GM19240 (cell line): ENCODE measurements around the gene ZNF730.
"Not testable (repeated sequence)": the region's sequence is repeated elsewhere in the genome, so short reads cannot be mapped to it uniquely, and the experiment has no call there.

Source experiments
- DNase-seq: peaks from one replicate; pipeline ENCODE4 v3.0.0; 2011; ENCODE audit warnings: low spot score; ENCODE audit not compliant: insufficient read length

Gene ZNF730

DNA sequence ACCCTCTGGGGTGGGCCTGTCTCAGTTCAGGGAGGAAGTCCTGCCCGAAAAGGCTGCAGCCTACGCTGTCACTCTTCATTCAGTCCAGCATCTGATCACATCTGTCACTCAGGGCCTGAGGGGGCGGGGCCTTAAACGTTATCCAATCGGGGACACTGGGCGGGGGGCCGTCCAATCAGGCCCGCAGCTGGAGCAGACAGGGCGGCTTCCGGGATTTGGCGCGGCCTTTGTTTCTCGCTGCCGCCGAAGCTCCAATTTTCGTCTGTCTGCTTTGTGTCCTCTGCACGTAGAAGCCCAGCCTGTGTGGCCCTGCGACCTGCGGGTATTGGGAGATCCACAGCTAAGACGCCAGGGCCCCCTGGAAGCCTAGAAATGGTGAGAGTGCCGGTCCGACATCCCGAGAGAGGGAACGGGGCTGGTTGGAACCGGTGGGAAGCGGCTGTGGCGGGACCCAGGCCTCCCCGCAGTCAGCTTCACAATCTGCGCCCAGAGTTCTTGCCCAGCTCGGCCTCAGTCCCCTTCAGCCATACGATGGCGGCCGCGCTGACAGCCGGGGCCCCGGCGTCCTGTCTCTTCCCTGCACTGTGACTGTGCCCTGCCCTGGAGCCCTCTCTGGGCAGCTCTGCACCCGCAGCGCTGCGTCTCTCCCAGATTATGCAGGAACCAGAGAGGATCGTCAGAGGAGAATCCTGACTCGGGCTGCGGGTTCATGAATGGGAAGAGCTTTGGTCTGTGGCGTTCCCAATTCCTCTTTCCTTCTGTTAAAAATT is at the start of gene ZNF730:
ZNF730 (plus strand) TSS at position 224 of the 770 bp plus-strand sequence; CDS start at position 373, 149 bp downstream.
- peak; percentile 19 for DNase-seq

DNA sequence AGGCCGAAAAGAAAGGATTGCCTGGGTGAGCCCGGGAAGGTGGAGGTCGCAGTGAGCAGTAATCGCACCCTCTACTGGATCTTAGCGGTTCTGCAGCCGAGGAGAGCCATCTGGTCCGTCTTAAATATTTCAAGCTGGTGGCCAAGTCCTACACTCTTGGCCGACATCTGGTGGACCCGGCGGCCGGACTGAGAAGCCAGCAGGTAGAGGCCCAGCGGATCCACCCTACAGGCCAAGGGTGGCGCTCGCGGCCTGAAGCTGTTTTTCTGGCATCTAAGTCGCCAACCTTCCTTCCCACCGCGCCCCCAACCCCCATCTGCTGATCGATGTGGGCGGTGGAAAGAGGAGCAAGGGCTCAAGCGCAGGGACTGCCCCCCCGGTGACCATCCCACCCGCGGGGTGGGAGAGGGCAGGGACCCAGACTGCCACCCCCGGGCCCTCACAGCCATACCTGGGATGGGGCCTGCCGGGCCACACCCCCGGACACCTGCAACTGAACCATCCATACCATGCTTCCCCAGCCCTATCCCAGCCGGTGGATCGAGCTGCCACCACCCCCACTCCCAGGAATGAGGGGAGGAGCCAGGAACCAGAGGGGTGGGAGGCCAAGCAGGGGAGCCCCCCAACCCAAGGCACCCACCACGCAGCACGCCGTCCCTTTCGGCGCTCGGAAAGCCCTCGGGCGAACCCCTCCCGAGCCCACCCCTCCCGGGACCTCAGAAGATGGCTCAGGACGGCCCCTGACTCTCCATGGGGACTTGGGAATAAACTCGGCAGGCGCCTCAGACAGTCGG is 46.3 kb upstream of the ZNF730 start:
- no peak for DNase-seq

DNA sequence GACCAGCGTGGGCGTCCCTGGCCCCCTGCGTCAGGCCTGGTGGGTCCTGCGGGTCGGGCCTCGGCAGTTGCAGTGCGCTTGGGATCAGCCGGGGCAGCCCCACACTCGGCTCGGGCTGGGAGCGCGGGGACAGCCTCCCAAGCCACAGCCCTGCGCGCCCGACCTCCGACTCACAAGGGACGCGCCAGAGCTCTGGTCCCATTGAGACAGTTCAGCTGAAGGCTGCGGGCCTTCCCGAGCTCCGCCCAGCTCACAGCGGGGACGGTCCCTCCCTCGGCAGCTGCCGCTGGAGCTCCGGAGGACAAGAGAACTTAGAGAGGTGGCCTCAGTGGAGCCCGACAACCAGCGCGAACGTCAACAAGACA is 45.7 kb upstream of the ZNF730 start:
- DNase-seq, result no peak

DNA sequence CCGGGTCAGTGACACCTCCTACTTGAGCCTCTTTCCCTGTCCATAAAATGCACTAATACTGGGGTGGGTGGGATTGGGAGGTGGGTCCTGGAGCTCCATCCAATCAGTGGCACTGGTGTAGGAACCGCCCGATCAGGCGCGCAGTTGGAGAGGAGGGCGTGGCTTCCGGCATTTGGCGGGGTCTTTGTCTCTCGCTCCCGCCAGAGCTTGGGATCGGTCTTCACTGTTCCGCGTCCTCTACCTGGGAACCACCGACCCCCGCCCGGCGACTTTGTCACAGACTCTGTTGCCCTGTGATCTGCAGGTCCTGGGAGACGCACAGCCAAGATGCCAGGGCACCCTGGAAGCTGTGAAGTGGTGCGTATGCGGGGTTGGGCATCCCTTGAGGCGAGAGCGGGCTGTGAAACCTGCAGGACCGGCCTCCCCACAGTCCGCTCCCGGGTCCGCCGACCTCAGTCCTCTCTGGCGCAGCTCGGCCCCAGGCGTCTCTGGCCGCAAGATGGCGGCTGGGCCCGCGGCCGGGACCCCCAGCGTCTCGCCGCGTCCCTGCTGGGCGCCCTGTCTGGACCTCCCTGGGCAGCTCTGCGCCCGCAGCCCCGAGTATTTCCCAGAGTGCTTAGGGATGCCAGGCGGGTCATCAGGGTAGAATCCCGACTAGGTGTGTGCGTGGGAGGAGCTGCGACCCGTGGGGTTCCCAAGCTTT is 41.6 kb upstream of the ZNF730 start:
- no peak for DNase-seq

DNA sequence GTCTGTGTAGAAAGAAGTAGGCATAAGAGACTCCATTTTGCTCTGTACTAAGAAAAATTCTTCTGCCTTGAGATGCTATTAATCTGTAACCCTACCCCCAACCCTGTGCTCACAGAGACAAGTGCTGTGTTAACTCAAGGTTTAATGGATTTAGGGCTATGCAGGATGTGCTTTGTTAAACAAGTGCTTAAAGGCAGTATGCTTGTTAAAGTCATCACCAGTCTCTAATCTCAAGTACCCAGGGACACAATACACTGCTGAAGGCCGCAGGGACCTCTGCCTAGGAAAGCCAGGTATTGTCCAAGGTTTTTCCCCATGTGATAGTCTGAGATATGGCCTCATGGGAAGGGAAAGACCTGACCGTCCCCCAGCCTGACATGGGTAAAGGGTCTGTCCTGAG is 39.0 kb upstream of the ZNF730 start:
- DNase-seq, result not testable (repeated sequence)

DNA sequence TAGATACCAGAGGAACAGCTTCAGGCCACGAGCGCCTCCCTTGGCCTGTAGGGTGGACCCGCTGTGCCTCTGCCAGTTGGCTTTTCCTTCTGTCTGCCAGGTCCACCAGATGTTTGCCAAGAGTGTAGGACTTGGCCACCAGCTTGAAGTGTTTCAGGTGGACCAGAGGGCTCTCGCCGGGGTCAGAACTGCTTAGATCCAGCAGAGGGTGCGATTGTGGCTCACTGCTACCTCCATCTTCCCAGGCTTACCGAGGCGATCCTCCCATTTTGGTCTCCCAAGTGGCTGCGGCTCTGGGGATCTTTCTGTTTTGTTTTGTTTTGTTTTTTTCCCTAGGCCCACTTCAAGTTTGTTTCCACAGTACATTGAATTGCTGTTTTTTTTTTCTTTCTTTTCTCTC is 23.0 kb upstream of the ZNF730 start:
- DNase-seq, result no peak

DNA sequence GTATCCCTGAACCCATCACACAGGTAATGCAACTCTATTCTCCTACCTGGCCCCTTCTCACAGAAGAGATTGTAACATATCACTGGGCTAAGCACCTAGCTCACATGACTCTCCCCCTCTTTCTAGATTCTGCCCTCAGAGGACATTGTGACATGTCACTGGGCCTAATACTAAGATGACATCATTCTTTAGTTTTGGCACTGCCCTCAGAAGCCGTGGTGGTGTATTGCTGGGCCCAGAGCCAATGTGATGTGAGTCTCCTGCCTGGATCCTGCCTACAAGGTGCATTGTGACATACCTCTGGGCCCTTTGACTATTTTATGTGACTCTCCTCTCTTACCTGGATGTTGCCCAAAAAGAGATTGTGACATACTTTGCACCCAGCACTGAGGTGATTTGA is 21.4 kb upstream of the ZNF730 start:
- DNase-seq, result no peak

DNA sequence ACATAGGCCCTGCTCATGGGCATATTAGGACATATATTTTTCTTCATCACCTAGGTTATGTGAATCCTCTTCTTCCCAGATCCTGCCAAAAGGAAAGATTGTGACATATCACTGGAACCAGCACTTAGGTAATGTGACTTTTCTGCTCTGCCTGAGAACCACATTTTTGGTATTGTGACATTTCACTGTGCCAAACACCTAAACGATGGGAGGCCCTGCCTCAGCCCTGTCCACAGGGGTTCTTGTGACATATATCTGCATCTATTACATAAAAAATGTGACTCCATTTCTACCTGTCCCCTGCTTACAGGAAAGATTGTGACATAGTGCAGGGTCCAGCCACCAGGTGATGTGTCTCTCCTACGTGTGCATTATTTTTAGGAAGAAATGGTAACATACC is 18.5 kb upstream of the ZNF730 start:
- no peak for DNase-seq

DNA sequence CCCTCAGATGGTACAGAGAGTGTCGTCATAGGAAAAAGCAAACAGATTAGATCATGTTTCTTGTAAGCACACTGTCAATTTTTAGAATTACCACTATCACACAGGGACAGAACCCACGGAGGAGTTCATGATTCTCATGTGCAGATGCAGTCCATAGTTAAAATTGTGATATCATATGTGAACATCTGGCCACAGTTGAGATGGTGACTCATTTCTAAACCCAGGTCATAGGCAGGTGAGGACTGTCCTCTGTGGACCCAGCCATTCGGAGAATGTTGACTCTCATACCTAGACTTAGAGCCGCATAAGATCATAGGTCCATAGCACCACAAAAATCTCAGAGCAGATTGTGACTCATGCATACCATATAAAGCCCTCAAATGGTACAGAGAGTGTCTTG is 17.8 kb upstream of the ZNF730 start:
- no peak for DNase-seq

DNA sequence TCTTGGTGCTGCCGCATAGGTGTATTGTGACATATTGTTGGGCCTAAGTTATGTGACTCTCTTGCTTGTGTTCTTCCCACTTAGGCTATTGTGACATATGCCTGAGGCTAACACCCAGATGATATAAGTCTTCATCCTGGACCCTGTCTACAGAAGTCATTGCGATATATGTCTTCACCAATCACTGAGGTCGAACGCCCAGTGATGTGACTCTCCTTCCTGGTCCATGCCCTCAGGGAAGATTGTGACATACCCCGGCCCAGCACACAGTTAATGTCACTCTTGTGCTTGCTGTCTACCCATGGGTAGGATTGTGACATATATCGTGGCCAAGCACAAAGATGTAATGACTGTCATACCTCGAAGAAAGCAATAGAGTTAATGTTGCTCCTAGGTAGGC is 16.9 kb upstream of the ZNF730 start:
- no peak for DNase-seq

DNA sequence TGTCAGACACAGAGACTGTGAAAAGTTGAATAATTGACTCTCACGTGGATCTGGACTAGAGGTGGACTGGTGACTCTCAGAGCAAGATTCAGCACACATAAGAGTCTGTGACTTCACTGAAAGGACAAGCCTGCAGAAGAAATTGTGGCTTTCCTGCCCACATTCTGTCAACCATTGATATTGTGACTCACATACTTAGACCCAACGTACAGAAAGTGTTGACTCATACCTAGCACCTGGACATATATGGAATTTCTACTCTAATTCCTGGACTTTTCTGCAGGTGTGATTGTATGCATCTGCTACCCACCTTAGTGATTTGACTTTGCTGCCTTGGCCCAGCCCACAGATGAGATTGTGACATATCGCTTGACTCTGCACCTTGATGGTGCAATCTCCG is 15.6 kb upstream of the ZNF730 start:
- no peak for DNase-seq

DNA sequence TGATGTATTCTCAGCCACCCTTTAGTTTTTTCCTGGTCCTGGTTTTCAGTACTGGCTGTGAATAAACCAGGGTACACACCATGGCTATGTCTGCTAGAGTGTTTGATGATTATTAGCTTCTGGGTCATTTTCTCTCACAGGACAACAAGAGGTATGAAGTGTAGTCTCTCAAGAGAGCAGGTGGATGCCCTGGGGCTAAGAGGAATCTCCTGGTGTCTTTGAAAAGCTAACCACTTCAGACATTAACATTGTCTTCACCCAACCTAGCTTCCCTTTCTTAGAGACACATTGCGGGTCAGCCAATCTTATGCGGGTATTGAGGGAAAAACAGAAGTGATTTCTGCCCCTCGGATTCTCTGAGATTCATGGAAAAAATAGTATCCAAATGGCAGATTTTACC is 1.6 kb downstream of the ZNF730 start:
- no peak for DNase-seq

DNA sequence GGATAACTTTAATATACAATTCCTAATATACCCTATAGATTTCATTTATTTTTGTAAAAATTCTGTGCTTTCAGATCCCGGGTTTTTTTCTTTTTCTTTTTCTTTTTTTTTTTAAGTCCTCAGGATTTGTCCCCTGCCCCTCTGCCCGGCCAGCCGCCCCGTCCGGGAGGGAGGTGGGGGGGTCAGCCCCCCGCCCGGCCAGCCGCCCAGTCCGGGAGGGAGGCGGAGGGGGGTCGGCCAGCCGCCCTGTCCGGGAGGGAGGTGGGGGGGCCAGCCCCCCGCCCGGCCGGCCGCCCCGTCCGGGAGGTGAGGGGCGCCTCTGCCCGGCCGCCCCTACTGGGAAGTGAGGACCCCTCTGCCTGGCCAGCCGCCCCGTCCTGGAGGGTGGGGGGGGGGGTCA is 17.4 kb downstream of the ZNF730 start:
- DNase-seq, result not testable (repeated sequence)

DNA sequence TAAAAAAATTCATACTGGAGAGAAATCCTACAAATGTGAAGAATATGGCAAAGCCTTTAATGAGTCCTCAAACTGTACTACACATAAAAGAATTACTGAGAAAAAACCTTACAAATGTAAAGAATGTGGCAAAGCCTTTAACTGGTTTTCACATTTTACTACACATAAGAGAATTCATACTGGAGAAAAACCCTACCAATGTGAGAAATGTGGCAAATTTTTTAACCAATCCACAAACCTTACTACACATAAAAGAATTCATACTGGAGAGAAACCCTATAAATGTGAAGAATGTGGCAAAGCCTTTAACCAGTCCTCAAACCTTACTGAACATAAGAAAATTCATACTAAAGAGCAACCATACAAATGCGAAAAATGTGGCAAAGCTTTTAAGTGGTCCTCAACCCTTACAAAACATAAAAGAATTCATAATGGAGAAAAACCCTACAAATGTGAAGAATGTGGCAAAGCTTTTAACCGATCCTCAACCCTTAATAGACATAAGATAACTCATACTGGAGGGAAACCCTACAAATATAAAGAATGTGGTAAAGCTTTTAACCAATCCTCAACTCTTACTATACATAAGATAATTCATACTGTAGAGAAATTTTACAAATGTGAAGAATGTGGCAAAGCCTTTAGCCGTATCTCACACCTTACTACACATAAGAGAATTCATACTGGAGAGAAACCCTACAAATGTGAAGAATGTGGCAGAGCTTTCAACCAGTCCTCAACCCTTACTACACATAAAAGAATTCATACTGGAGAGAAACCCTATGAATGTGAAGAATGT is 29.0 kb downstream of the ZNF730 start:
- DNase-seq, result no peak

DNA sequence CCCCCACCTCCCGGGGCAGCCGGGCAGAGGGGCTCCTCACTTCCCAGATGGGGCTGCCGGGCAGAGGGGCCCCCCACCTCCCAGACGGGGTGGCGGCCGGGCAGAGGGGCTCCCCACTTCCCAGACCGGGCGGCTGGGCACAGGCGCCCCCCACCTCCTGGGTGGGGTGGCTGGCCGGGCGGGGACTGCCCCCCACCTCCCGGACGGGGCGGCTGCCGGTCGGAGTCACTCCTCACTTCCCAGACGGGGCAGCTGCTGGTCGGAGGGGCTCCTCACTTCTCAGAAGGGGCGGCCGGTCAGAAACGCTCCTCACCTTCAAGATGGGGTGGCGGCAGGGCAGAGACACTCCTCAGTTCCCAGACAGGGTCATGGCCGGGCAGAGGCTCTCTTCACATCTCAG is 43.9 kb downstream of the ZNF730 start:
- no peak for DNase-seq

DNA sequence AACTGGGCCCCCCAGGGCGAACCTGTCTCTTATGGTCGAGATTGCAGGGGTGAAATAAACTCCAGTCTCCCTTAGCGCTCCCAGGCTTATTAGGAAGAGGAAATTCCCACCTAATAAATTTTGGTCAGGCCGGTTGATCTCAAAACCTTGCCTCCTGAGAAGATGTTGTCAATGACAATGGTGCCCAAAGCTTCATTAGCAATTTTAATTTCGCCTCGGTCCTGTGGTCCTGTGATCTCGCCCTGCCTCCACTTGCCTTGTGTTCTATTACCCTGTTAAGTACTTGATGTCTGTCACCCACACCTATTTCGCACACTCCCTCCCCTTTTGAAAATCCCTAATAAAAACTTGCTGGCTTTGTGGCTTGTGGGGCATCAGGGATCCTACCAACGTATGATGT is 51.5 kb downstream of the ZNF730 start:
- not testable (repeated sequence) for DNase-seq

DNA sequence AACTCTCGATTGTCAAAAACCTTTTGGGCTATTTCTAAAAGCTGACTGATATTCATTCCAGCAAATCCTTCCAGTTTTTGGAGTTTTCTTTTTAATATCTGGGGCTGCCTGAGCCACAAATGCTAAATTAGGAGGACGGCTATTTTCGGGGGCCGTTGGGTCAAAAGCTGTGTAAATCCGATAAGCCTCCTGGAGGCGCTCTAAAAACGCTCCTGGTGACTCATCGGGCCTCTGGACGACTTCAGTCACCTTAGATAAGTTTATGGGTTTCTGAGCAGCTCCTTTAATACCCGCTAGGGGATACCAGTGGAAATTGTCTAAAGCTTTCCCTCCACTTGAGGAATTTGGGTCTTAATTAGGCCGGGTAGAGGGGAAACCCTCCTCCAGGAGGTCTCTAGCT is 66.4 kb downstream of the ZNF730 start:
- no peak for DNase-seq

DNA sequence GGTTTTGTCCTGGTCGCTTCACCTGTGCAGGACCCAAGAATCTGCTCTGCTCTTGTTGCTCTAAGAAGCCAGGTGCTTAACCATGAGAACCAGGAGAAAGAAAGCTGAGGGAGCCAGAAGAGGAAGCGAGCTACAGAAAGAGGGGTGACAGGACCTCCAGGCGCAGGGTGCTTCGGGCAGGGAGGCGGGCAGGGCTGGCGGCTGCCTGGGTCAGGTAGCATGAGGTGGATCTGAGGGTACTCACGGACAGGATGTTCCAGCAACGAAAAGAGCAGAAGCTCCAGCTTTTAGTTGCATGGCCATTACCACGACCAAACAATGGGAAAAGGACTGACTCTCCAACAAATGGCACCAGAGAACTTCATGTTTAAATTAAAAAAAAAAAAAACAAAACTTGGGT is 73.5 kb downstream of the ZNF730 start:
- DNase-seq, result no peak
